OCI-LY1 (cell line): ENCODE measurements around the gene CNIH2.

Experiments
- H2AFZ ChIP-seq: fragments of 200-600 bp; sonication (generic), shearing (Covaris generic); 2 replicates; pipeline ENCODE4 v1.6.0; 2014; ENCODE audit warnings: antibody characterized with exemption, mild to moderate bottlenecking, low read length
- H3F3A ChIP-seq: fragments of 200-600 bp; sonication (generic), shearing (Covaris generic); 2 replicates; pipeline ENCODE4 v1.6.0; 2014; ENCODE audit warnings: mild to moderate bottlenecking, antibody characterized with exemption, low read length, moderate library complexity; ENCODE audit not compliant: insufficient read depth
- H3K27ac ChIP-seq: fragments of 200-600 bp; sonication (generic); 2 replicates; pipeline ENCODE4 v1.5.1; 2014; ENCODE audit warnings: low read length, mixed run types, mild to moderate bottlenecking, low read depth; ENCODE audit not compliant: poor library complexity, severe bottlenecking
- H3K27me3 ChIP-seq: fragments of 200-600 bp; sonication (generic); 2 replicates; pipeline ENCODE4 v1.6.0; 2014; ENCODE audit warnings: antibody characterized with exemption, mild to moderate bottlenecking, low read length, moderate library complexity; ENCODE audit not compliant: insufficient read depth
- H3K36me3 ChIP-seq: fragments of 200-600 bp; sonication (generic); 2 replicates; pipeline ENCODE4 v1.6.1; 2014; ENCODE audit warnings: mild to moderate bottlenecking, antibody characterized with exemption, low read length, moderate library complexity, mixed read lengths; ENCODE audit not compliant: insufficient read depth
- H3K4me1 ChIP-seq: fragments of 200-600 bp; sonication (generic); 2 replicates; pipeline ENCODE4 v1.5.1; 2014; ENCODE audit warnings: mild to moderate bottlenecking, low read length, moderate library complexity; ENCODE audit not compliant: insufficient read depth, severe bottlenecking
- H3K4me2 ChIP-seq: fragments of 200-600 bp; sonication (generic), shearing (Covaris generic); 2 replicates; pipeline ENCODE4 v1.6.1; 2014; ENCODE audit warnings: low read length
- H3K4me3 ChIP-seq: fragments of 200-600 bp; sonication (generic); 2 replicates; pipeline ENCODE4 v1.5.1; 2014; ENCODE audit warnings: low read length, low read depth, mild to moderate bottlenecking, mixed read lengths; ENCODE audit not compliant: poor library complexity, severe bottlenecking
- H3K79me2 ChIP-seq: fragments of 200-600 bp; shearing (Covaris generic); 2 replicates; pipeline ENCODE4 v1.6.1; 2016; ENCODE audit warnings: mixed run types, low read length, mixed read lengths; ENCODE audit not compliant: insufficient read depth
- H3K9ac ChIP-seq: fragments of 200-600 bp; sonication (generic), shearing (Covaris generic); 2 replicates; pipeline ENCODE4 v1.6.1; 2014; ENCODE audit warnings: mild to moderate bottlenecking, low read length, mixed read lengths
- H3K9me2 ChIP-seq: fragments of 200-600 bp; sonication (generic), shearing (Covaris generic); 2 replicates; pipeline ENCODE4 v1.6.1; 2014; ENCODE audit warnings: low read depth, mild to moderate bottlenecking, low read length, mixed read lengths
- H3K9me3 ChIP-seq: fragments of 200-600 bp; shearing (Covaris generic); 2 replicates; pipeline ENCODE4 v1.6.1; 2014; ENCODE audit warnings: low read length, mixed read lengths
- H4K20me1 ChIP-seq: fragments of 200-600 bp; sonication (generic), shearing (Covaris generic); 2 replicates; pipeline ENCODE4 v1.6.0; 2016; ENCODE audit warnings: mild to moderate bottlenecking, low read length; ENCODE audit not compliant: insufficient read depth
- EZH2 ChIP-seq: fragments of 200-600 bp; sonication (generic), shearing (Covaris generic); IDR thresholded peaks from 2 replicates; pipeline ENCODE4 v1.8.0; 2017; ENCODE audit warnings: borderline replicate concordance, mixed run types, mild to moderate bottlenecking, antibody characterized with exemption, low read length, moderate library complexity, mixed read lengths
- TF ChIP-seq, protein P1 (sequence below): fragments of 200-600 bp; sonication (generic), shearing (Covaris generic); IDR thresholded peaks from 2 replicates; pipeline ENCODE4 v1.5.1; 2017; ENCODE audit warnings: mild to moderate bottlenecking, antibody characterized with exemption, low read length, moderate library complexity, mixed read lengths

The CNIH2 gene

DNA sequence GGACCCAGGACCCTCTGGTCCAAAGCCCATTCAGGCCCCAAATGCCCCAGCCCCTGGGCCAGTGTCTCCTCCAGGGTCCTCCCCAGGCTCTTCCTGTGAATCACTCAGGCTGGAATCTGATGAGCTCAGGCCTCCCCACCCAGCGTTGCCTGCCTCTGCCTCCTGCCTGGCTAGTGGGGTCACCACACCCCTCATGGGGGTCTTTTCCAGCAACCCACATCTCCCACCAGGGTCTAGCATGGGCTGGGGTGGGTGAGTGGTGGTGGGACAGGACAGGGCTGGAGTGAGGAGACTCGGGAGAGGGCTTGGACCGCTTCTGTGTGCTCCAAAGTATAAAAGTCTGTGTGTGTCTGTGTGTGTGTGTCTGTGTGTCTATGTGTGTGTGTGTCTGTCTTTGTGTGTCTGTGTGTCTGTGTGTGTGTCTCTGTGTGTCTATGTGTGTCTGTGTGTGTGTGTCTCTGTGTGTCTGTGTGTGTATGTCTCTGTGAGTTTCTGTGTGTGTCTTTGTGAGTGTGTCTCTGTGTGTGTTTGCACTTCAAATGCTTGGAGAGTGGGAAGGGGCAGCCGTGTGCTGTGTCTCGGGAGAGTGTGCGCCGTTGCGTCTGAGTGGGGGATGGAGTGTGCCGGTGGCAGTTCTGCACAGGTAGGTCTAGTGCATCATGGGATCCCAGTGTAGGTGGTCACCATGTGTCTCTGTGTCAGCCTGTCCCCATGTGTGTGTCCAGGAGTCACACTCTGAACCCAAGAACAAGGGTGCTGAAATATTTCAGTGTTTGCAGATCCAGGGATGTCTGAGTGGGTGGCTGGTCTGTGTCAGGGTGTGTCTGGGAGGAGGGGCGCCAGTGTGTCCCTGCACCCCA is 49.4 kb downstream of the CNIH2 start:
- H3K4me1 ChIP-seq = peaks cover 29% of the 10 kb centered on the region
- no peak overlapping the region for H3K4me3 ChIP-seq
- TF ChIP-seq EZH2 = no peak
- TF ChIP-seq, protein P1, sequence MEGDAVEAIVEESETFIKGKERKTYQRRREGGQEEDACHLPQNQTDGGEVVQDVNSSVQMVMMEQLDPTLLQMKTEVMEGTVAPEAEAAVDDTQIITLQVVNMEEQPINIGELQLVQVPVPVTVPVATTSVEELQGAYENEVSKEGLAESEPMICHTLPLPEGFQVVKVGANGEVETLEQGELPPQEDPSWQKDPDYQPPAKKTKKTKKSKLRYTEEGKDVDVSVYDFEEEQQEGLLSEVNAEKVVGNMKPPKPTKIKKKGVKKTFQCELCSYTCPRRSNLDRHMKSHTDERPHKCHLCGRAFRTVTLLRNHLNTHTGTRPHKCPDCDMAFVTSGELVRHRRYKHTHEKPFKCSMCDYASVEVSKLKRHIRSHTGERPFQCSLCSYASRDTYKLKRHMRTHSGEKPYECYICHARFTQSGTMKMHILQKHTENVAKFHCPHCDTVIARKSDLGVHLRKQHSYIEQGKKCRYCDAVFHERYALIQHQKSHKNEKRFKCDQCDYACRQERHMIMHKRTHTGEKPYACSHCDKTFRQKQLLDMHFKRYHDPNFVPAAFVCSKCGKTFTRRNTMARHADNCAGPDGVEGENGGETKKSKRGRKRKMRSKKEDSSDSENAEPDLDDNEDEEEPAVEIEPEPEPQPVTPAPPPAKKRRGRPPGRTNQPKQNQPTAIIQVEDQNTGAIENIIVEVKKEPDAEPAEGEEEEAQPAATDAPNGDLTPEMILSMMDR = no peak
- no peak overlapping the region for H3K9ac ChIP-seq
- H3K36me3 ChIP-seq = no peaks in the 10 kb centered on the region
- no peak overlapping the region for H2AFZ ChIP-seq
- no peaks in the 10 kb centered on the region for H4K20me1 ChIP-seq
- H3K79me2 ChIP-seq = no peaks in the 10 kb centered on the region
- H3F3A ChIP-seq = no peaks in the 10 kb centered on the region
- H3K9me3 ChIP-seq = no peaks in the 10 kb centered on the region
- H3K27me3 ChIP-seq = peaks cover 8% of the 10 kb centered on the region
- H3K9me2 ChIP-seq = no peaks in the 10 kb centered on the region
- no peak overlapping the region for H3K27ac ChIP-seq
- H3K4me2 ChIP-seq = no peak overlapping the region

DNA sequence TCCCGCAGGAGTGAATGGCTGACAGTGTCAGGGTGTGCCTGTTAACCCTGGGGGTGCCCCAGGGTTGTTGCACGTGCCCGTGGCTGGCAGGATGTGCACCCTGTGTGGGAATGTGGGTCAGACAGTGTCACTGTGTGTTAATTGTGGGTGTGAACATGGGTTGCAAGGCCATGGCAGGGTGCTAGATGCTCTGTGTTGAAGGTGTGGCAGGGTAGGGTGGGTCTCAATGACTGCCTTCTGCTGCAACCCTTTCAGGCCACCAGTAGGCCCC is 50.0 kb downstream of the CNIH2 start:
- H2AFZ ChIP-seq = no peak overlapping the region

DNA sequence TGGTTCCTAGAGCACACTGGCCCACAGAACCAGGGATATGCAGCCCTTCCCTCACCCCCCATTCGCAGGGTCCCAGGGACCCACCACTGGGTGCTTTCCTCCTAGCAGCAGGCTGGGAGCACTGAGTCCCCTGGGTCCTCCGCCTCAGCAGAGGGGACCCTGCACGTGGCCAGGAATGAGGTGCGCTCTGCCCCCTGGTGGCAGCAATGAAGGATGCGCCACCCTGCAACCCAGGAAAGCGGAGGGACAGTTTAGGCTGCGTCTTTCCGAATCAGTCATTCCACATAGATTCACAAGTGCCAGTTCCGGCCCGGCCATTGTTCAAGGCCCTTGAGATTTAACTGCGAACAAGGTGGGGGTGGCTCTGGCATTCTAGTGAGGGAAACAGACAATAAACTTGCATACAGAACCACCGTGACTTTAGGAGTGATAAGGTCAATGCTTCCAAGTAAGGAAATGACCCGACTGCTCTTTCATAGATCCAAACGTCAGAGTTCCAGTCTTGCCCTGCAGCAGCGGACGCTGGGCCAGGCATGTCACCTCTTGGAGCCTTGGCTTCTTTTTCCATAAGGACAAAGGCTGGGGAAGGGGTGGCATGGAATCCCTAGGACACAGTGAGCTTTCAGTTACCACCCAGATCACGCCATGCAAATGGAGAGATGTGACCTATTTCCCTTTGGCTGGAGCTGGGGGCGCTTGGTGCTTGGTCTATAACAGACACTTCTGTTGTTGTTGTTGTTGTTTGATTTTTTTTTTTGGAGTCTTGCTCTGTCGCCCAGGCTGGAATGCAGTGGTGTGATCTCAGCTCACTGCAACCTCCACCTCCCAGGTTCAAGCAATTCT is 50.5 kb downstream of the CNIH2 start:
- H3K9ac ChIP-seq = no peak overlapping the region; the same call in 1 of the 2 replicates
- TF ChIP-seq EZH2 = no peak
- TF ChIP-seq, protein P1 = peak; percentile 92
- H3K4me2 ChIP-seq = peak overlapping the region; percentile 45; the same call in 1 of the 2 replicates
- no peaks in the 10 kb centered on the region for H3F3A ChIP-seq
- H3K36me3 ChIP-seq = no peaks in the 10 kb centered on the region
- H4K20me1 ChIP-seq = no peaks in the 10 kb centered on the region
- H3K27ac ChIP-seq = no peak overlapping the region
- no peaks in the 10 kb centered on the region for H3K79me2 ChIP-seq
- H3K4me3 ChIP-seq = no peak overlapping the region
- no peaks in the 10 kb centered on the region for H3K9me2 ChIP-seq
- H3K27me3 ChIP-seq = peaks cover 8% of the 10 kb centered on the region
- H3K9me3 ChIP-seq = no peaks in the 10 kb centered on the region
- H3K4me1 ChIP-seq = peaks cover 26% of the 10 kb centered on the region
- H2AFZ ChIP-seq = no peak overlapping the region

More for the DNA sequence above, 50.0 kb downstream of the CNIH2 start:
- Histone ChIP-seq H3K27me3 (peaks cover 8% of the 10 kb centered on the region), H3K9ac (no peak overlapping the region), H3K27ac (no peak overlapping the region), H3K36me3 (no peaks in the 10 kb centered on the region), H3K4me1 (peaks cover 26% of the 10 kb centered on the region), H3K4me3 (no peak overlapping the region), H3K9me2 (no peaks in the 10 kb centered on the region), H3F3A (no peaks in the 10 kb centered on the region), H3K9me3 (no peaks in the 10 kb centered on the region), H3K4me2 (no peak overlapping the region), H3K79me2 (no peaks in the 10 kb centered on the region), H4K20me1 (no peaks in the 10 kb centered on the region)
- no peak for TF ChIP-seq EZH2
- TF ChIP-seq, protein P1 = no peak
